GM13977 (cell line): ENCODE data around the gene DPYSL3.

ENCODE experiments used
- DNase-seq: peaks from one replicate; pipeline ENCODE4 v3.0.0; 2012; ENCODE audit warnings: low spot score
- in situ Hi-C: fragments of 300-500 bp; cut with MboI; formaldehyde crosslinking; loops from one replicate; pipeline ENCODE4 v1.12.0; 2022; ENCODE audit warnings: low sequenced_read_pairs, low pct_unique_long_range_greater_than_20kb, mixed read lengths, inconsistent platforms; ENCODE audit not compliant: unreplicated experiment
- TF ChIP-seq, protein P1 (sequence below): IDR thresholded peaks from 2 replicates; pipeline ENCODE4 v1.5.1; 2012; ENCODE audit warnings: mild to moderate bottlenecking, control low read depth; ENCODE audit not compliant: insufficient read depth; ENCODE audit errors: extremely low read depth, missing control alignments

DPYSL3 gene

DNA sequence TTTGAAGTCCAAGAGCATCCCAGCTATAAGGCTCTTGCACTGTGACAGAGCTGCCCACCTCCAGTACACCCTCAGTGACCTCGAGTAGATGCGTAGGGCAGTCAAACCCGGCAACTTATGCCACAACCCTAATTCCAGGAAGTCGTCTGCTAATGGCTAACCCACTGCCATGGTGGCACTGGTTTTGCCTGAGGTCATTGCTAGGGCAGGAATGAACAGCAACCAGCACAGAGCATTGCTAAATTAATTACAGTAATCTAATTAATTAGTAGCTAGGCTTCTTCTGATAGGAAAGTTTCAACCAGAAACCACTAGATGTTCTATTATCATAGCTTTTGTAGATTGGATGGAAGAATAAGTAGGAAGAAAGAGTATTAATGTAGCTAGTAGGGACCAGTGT, 122.8 kb downstream of the DPYSL3 start:
- in situ Hi-C loops: no loop called here
- DNase-seq: no peak
- TF ChIP-seq, protein P1, sequence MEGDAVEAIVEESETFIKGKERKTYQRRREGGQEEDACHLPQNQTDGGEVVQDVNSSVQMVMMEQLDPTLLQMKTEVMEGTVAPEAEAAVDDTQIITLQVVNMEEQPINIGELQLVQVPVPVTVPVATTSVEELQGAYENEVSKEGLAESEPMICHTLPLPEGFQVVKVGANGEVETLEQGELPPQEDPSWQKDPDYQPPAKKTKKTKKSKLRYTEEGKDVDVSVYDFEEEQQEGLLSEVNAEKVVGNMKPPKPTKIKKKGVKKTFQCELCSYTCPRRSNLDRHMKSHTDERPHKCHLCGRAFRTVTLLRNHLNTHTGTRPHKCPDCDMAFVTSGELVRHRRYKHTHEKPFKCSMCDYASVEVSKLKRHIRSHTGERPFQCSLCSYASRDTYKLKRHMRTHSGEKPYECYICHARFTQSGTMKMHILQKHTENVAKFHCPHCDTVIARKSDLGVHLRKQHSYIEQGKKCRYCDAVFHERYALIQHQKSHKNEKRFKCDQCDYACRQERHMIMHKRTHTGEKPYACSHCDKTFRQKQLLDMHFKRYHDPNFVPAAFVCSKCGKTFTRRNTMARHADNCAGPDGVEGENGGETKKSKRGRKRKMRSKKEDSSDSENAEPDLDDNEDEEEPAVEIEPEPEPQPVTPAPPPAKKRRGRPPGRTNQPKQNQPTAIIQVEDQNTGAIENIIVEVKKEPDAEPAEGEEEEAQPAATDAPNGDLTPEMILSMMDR: no peak

DNA sequence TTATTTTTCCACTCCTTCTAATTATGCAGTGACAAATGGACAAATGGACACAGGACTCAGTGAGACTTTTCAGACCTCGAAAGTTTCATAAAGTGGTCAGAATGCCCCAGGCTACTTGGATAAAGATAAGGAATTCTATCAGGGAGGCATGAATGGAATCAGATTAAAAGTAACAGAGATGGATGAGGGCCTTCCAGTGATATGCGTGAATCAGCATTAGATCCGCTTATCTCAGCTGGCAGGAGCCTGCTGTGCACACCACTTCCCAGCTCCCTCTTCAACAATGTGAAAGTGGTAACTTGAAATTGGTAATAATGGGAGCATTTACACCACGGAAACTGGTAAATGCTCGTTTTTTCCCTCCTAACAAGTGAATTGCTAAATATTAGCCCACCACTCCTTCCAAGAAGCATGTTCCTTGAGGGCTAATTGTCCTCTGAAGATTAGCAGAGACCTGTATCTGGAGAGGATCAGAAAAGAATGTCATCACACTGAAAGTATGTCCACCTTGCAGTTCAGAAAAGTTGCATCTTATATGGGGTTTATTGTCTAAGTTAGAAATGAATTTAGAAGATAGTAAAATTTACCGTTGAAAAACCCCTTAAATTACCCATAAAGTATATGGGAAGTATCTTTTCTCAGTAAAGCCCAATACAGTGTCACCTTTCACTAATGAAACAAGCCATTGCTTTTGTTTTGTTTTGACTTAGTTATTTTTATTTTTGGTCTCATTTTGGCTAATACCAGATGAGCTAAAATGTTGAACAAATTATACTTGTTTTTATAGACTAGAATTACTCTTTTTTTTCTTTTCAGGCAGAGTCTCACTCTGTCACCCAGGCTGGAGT, 125.3 kb downstream of the DPYSL3 start:
- DNase-seq: no peak
- in situ Hi-C loops: no loop called here
- TF ChIP-seq, protein P1: no peak

DNA sequence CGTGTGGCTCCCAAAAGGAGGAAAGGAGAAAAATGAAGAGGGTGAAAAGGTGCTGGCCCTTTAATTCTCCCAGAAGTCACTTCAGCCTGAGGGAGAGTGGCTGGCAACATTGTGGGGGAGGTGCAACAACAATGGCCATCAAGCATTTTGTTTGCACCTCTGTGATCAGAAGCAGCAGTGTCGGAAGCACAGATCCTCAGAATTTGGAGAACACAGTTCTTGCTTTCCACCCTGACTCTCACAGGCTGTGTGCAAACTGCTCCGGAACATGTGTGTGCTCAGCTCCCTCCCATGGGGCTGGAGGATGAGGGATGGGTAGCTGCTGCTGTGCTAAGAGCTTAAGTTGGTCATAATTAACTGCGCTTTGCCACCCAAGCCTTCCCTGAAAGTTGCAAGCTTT, 127.1 kb downstream of the DPYSL3 start:
- TF ChIP-seq, protein P1: no peak
- no peak for DNase-seq
- in situ Hi-C loops: no loop called here

DNA sequence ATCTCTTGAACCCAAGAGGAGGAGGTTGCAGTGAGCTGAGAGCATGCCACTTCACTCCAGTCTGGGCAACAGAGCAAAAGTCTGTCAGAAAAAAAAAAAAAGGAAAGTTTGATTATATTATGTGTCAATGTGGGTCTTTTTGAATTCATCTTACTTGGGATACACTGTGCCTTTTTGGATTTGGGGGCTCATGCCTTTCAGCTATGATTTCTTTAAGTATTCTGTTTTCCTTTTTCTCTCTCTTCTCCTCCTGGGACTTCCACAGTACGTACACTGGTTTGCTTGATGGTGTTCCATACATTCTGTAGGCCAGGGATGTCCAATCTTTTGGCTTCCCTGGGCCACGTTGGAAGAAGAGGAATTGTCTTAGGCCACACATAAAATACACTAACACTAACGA, 128.3 kb downstream of the DPYSL3 start:
- DNase-seq: no peak
- TF ChIP-seq, protein P1: no peak
- in situ Hi-C loops: no loop called here

DNA sequence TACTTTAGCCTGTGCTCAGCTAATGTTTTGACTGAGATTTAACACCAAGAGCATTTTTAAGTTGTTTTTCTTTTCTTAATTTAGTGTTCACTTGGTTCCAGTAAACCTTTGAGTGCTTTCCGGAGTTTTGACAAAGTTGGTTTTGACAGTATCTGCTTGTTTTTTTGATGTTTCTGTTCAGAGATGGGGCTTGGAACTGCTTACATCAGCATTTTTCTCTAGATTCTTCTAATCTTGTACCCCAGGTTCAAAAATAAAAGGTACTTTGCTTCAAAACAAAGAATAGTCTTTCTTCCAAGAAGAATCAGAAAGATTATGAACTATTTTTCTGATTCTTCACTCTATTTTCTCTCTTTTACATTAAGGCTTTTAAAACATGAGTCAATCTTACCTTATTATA, 132.2 kb downstream of the DPYSL3 start:
- TF ChIP-seq, protein P1: no peak
- no peak for DNase-seq
- in situ Hi-C loops: no loop called here

DNA sequence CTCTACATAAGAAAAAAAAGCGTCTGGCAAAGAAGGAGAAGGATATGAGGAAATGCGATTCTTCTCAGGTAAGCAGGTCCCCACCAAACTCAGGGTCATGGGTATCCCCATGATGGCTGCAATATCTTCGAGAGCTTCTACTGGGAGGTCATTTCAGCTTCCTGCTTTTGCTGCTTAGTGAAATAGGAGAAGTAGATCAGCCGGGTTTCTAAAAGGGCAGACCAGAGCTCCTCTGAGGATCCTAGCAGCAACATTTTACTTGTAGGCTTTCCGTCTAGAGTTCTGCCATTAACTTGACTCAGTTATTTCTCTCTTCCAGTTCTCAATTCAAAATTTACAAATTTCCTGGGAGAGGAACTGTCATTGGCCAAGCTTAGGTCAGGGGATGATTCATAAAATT, 134.7 kb downstream of the DPYSL3 start:
- in situ Hi-C loops: no loop called here
- no peak for DNase-seq
- TF ChIP-seq, protein P1: no peak
